HL-60 (cell line): ENCODE measurements around the gene GPX4.

Experiments used
- CTCF ChIP-seq: IDR thresholded peaks from one replicate; pipeline ENCODE4 v1.5.1; 2011; ENCODE audit warnings: low read length, control low read depth, inconsistent platforms; ENCODE audit not compliant: insufficient read depth
- REST ChIP-seq: IDR thresholded peaks from 2 replicates; pipeline ENCODE4 v1.6.1; 2012; ENCODE audit warnings: low read depth; ENCODE audit not compliant: insufficient replicate concordance

- no peak for TF ChIP-seq REST
- no peak for TF ChIP-seq CTCF
These were observed 8.0 kb downstream of the GPX4 start for GRCh38 chr19:1111641-1112267.
